Dermis blood vessel endothelial cell (primary cell): ENCODE data around the gene SLC35A1. TPM values are rescaled to one million over a fixed set of nuclear protein-coding genes. Genes with fewer than 3 reads are reported as not detected.
"Not testable (repeated sequence)": the region's sequence is repeated elsewhere in the genome, so short reads cannot be mapped to it uniquely, and the experiment has no call there.

ENCODE experiments used
- DNase-seq: peaks from one replicate; pipeline ENCODE4 v3.0.0; 2010
- total RNA-seq: library from RNA; depleted of rRNA; stranded (reverse); fragments of >200 nt; gene quantifications from 2 replicates; pipeline ENCODE4 v1.2.3, GENCODE V29; 2014

SLC35A1 gene, protein sequence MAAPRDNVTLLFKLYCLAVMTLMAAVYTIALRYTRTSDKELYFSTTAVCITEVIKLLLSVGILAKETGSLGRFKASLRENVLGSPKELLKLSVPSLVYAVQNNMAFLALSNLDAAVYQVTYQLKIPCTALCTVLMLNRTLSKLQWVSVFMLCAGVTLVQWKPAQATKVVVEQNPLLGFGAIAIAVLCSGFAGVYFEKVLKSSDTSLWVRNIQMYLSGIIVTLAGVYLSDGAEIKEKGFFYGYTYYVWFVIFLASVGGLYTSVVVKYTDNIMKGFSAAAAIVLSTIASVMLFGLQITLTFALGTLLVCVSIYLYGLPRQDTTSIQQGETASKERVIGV
- 26.2 and 31.2 TPM in 2 replicates for total RNA-seq

DNA sequence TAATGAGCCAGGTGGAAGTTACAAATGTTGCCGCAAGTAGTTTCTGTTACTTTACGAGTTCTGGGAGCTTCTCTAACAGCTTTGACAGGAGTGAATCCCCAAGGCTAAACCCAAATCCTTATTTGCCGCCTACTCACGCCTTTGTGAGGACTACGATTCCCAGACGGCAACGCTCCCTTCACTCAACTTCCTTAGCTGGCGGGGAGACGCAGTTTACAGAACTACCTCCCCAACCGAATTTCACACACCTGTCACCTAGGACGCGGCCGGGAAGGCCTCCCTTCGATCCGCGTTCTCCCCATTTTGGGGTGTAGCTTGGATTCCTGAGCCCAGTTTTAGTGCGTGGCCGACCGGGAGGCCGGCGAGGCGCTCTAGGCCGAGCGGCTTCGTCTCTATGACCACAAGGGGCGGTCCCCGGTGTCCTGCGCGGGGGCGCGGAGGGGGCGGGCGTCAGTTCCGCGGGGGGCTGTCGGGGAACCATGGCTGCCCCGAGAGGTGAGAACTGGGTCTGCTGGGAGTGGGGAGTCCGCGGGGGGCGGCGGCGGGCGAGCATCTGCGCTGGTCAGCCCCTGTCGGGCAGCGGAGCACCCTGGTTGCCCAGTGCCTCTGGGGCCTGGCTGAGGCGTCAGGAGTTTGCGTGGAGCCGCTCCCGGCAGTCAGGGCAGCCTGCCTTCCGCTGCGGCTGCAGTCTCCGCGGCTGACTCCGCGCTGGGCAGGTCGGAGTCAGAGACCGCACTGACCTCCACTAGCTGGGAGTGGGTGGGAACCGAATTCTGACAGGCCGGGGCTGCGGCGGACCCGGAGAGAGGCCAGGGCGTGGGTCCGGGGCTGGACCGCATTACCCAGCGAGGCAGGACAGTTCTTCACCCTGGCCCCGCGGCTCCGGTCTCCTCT is at the start of gene SLC35A1:
SLC35A1 (plus strand) TSS at position 450 of the 894 bp plus-strand sequence; CDS start at position 480, 30 bp downstream.
- peak; percentile 87 for DNase-seq

DNA sequence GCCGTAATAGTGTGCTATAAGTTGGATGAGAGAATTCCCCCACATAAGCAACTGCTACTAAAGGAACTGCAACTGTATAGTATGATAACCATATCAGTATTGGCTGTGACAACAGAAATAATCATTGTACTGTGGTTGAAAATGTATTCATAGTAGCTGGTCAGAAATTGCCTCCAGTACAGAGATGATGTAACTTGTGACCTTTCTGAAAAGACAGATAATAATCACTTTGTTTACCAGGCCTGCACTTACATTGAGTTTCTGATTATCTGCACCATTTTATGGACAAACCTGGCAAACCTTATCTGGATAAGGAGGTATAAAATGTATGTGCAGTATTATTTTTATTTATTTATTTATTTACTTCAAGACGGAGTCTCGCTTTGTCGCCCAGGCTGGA is 46.0 kb upstream of the SLC35A1 start:
- no peak for DNase-seq

DNA sequence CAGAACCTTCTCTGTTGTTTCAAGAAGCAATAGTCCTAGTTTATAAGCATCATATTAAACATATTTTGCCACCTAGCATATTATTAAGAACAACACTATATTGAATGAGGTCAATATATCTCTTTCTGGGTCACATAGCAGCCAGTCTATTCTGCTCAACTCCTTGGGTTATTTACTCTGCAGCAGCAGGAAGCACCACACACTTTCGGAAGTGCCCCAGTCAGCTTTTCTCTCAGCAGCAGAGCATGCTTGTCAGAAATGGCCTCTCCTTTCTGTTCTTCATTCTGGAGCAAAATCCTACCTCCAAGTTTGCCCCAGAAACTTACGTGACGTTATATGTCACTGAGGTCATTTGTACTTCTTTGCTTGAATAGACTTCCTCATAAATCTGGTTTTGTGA is 42.3 kb upstream of the SLC35A1 start:
- no peak for DNase-seq

DNA sequence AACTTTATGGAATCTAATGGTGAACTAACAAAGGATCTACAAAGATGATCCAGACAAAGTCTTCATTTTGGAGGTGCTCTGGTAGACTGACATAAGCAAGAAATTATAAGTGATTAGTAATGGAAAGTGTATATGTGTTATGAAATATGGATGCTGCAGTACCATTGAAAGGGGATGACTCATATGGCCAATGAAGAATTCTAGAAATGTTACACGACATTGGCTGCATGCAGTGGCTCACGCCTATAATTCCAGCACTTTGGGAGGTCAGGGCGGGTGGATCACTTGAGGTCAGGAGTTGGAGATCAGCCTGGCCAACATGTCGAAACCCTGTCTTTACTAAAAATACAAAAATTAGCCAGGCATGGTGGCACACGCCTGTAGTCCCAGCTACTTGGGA is 41.5 kb upstream of the SLC35A1 start:
- no peak for DNase-seq

- peak; percentile 87 for DNase-seq
Observed at GRCh38 chr6:87436435-87436834, 36.3 kb upstream of the SLC35A1 start.

- no peak for DNase-seq
Observed at GRCh38 chr6:87441711-87442110, 31.1 kb upstream of the SLC35A1 start.

GRCh38 chr6:87444362-87444761 is 28.4 kb upstream of the SLC35A1 start:
- no peak for DNase-seq

DNA sequence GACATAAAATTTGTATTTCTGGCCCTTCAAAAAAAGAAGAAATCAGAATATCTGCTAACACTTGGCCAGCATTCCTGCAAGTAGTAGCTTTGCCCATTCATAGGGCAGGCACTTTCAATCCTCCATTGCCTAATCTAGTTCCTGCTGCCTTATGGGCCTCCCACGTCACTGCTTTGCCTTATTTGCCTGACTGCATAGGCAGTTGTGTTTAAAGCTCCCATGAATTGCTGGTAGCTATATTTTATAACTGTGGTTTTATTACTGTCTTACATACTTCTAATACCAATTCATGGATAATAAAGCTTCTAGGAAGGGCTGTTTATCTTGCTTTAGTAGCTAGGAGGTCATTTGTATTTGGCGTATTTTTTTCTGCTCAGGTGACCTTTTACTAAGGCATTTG is 7.7 kb upstream of the SLC35A1 start:
- DNase-seq, result no peak

DNA sequence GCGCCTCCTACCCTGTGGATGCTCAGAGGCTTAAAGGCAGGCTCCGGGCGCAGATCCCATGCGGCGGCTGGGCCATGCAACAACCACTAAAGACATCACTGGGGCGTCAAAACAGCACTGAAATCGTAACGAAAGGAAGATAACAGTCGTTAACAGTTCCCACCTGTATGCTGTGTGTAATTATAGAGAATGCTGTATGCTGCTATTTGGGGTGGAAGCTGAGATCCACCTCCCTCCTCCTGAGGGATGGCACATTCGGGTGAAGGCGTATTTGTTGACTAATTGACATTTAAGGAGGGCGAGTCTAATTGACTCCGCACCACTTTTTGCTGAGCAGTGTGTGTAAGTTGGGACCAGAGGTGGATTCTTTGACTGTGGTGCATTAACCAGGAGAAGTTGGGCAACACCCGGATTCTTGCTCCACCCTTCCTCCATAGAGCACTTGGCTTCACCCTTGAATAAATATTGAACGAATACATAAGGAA is 687 bp downstream of the SLC35A1 start:
- DNase-seq, result peak; percentile 69

- no peak for DNase-seq
Observed at GRCh38 chr6:87481931-87482330, 9.2 kb downstream of the SLC35A1 start.

- no peak for DNase-seq
Observed at GRCh38 chr6:87482366-87482765, 9.6 kb downstream of the SLC35A1 start.

DNA sequence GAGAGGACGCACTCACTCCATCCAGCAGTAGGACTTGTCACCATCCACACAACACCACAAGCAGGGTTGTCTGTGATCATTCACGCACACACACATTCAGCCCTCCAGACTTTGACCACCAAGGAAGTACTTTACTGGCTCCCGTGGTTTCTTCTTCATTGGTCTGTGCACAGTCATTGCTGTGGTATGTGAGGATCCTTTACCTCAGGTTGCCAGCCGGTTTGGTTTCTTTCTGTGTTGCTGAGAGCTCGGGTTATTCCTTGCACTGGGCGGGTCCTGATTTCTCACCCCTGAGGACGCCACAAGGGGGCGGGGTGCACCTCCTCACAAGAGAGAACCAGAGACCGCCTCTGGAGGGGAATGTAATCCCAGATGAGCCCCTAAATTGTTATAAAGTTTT is 11.2 kb downstream of the SLC35A1 start:
- DNase-seq, result no peak

GRCh38 chr6:87484491-87484890 is 11.7 kb downstream of the SLC35A1 start:
- no peak for DNase-seq

DNA sequence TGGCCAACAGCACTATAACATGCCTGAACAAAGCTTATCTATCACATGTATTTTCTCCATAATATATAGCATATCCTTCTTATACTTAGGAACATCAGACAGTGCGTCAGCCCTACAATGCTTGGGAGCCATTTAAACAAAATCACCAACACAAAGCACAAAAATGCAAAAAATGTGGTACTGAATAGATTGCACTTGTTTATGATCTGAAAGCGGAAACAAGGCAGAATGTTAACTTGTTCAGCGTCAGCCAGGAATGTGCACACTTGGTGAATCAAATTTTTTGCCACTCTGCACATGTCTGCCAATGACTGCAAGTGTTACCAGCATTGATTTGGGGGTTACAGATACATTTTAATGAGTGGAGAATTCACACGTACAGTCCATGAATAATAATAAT is 14.8 kb downstream of the SLC35A1 start:
- DNase-seq, result peak; percentile 87

- DNase-seq, result not testable (repeated sequence)
Observed at GRCh38 chr6:87489326-87489725, 16.6 kb downstream of the SLC35A1 start.

- no peak for DNase-seq
Observed at GRCh38 chr6:87494761-87495422, 22.1 kb downstream of the SLC35A1 start.

GRCh38 chr6:87498048-87498447 is 25.3 kb downstream of the SLC35A1 start:
- DNase-seq, result no peak

DNA sequence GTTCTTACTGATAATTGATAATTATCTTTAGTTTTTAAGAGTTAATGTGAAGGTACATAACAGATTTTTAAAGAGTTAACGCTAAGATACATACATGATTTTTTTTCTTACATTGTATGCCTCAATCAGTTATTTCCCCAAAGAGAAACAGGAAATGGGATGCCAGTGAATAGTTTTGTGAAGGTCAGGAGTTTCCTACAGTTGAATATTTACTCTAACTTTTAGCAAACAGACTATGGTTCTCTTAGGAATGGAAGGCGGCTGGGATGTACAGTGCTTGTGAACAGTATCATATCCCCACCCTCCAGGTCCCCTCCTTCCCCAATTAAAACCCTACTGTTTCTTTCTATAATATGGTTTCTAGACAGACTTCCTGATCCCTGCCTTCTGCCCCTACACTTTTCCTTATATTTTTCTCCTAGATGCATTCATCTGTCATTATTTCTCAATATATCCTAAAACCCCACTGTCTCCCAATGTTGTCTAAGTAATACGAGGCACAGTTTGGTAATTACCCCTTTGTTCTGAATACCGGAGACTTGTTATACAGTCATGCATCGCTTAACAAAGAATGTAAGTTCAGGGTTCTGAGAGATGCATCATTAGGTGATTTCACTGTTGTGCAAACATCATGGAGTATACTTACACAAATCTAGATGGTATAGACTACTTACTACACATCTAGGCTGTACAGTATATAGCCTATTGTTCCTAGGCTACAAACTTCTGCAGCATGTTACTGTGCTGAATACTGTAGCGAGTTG is 29.2 kb downstream of the SLC35A1 start:
- peak; percentile 27 for DNase-seq

- DNase-seq, result no peak
Observed at GRCh38 chr6:87504441-87504840, 31.7 kb downstream of the SLC35A1 start.

- DNase-seq, result peak; percentile 13
Observed at GRCh38 chr6:87514831-87515230, 42.1 kb downstream of the SLC35A1 start.

- no peak for DNase-seq
Observed at GRCh38 chr6:87518453-87518852, 45.7 kb downstream of the SLC35A1 start.

GRCh38 chr6:87522686-87523085 is 49.9 kb downstream of the SLC35A1 start:
- DNase-seq, result no peak
